Prostate gland (tissue), 2 donors: ENCODE data around the gene APBB3. TPM values are rescaled to one million over a fixed set of nuclear protein-coding genes. Genes with fewer than 3 reads are reported as not detected.

ENCODE experiments used
- DNase-seq: peaks from one replicate; pipeline ENCODE4 v3.0.0-alpha.2; 2019; ENCODE audit warnings: low spot score
- H3K27ac ChIP-seq, 2 donors: fragments of 200-600 bp; sonication (generic); 2 replicates each; pipeline ENCODE4 v1.5.1; 2017 to 2019
- H3K27me3 ChIP-seq: fragments of 200-600 bp; sonication (generic); replicated peaks from 2 replicates; pipeline ENCODE4 v1.5.1; 2019; ENCODE audit not compliant: insufficient read depth
- H3K36me3 ChIP-seq, 2 donors: fragments of 200-600 bp; sonication (generic); 1 replicate in 1 of 2; 2 replicates in 1 of 2; pipeline versions ENCODE4 v1.5.1 to v1.8.1; 2017 to 2019
- H3K4me1 ChIP-seq: fragments of 200-600 bp; sonication (generic); replicated peaks from 2 replicates; pipeline ENCODE4 v1.5.1; 2019
- H3K4me3 ChIP-seq, 2 donors: fragments of 200-600 bp; sonication (generic); 2 replicates each; pipeline ENCODE4 v1.5.1; 2017 to 2019
- H3K9me3 ChIP-seq: fragments of 200-600 bp; sonication (generic); 2 replicates; pipeline ENCODE4 v1.5.1; 2017
- POLR2A ChIP-seq: fragments of 450-650 bp; IDR thresholded peaks from one replicate; pipeline ENCODE4 v1.6.1; 2016; ENCODE audit warnings: antibody characterized with exemption, mild to moderate bottlenecking
- POLR2AphosphoS5 ChIP-seq: sonication (generic); formaldehyde crosslinking; IDR thresholded peaks from one replicate; pipeline ENCODE4 v1.6.1; 2017; ENCODE audit warnings: antibody characterized with exemption
- WGBS: methylation state at CpG from one replicate; pipeline ENCODE4 v1.1.5; 2018; 5-methylcytosine and 5-hydroxymethylcytosine counted together
- intact Hi-C: fragments of 100-400 bp; cut with DNase I; formaldehyde crosslinking; loops from one replicate; pipeline ENCODE4 v1.14.2; 2022
- total RNA-seq, 2 donors: library from RNA; depleted of rRNA; stranded (reverse); fragments of >200 nt; gene quantifications; one replicate each; pipeline ENCODE4 v1.1.0, GENCODE V29; 2016
- TF ChIP-seq, protein P1 (sequence below), 4 experiments: fragments of 200-600 bp in 2 of 4; fragments of 450-650 bp in 2 of 4; sonication (generic) in 2 of 4; IDR thresholded peaks; 1 replicate in 3 of 4; 2 replicates in 1 of 4; pipeline ENCODE4 v1.5.1; 2016 to 2019; ENCODE audit warnings: antibody characterized with exemption in 4 of 4, mild to moderate bottlenecking in 2 of 4, moderate library complexity in 2 of 4

The APBB3 gene
- total RNA-seq, 2 donors from 2014 or later, result 23.7 to 70.7 TPM

GRCh38 chr5:140553657-140554056 is 10.7 kb downstream of the APBB3 start:
- Histone ChIP-seq H3K27ac (no peak overlapping the region), H3K36me3 (peaks cover 0 to 5% of the 10 kb centered on the region in 2 donors), H3K27me3 (no peaks in the 10 kb centered on the region), H3K9me3 (no peaks in the 10 kb centered on the region), H3K4me3 (no peak overlapping the region), H3K4me1 (peaks cover 18% of the 10 kb centered on the region)
- WGBS, result 87% methylated on average over 2 of the region's 2 CpGs
- intact Hi-C loops, result no loop called here
- DNase-seq, result no peak
- TF ChIP-seq POLR2A (no peak), POLR2AphosphoS5 (no peak)
- TF ChIP-seq, protein P1, sequence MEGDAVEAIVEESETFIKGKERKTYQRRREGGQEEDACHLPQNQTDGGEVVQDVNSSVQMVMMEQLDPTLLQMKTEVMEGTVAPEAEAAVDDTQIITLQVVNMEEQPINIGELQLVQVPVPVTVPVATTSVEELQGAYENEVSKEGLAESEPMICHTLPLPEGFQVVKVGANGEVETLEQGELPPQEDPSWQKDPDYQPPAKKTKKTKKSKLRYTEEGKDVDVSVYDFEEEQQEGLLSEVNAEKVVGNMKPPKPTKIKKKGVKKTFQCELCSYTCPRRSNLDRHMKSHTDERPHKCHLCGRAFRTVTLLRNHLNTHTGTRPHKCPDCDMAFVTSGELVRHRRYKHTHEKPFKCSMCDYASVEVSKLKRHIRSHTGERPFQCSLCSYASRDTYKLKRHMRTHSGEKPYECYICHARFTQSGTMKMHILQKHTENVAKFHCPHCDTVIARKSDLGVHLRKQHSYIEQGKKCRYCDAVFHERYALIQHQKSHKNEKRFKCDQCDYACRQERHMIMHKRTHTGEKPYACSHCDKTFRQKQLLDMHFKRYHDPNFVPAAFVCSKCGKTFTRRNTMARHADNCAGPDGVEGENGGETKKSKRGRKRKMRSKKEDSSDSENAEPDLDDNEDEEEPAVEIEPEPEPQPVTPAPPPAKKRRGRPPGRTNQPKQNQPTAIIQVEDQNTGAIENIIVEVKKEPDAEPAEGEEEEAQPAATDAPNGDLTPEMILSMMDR (IDR thresholded peaks at IDR 0.05), result no peak

DNA sequence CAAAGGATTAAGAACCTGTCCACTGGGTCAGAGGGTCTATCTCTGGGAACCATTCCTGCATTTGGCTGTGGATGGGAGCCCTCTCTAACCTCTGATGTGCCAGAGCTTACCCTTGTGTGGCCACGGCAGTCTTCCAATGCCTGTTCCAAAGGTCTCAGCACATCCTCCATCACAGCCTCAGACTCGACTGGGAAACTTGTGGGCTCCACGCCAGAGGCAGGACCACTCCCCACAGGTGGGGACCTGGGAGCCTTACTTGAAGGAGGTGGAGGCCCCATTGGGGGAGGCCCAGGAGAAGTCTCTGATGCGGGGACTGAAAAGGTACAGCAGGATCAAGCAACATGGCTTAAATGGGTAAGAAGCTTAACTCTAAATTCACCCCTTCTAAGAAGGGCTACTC is 12.5 kb downstream of the APBB3 start:
- Histone ChIP-seq H3K27me3 (no peaks in the 10 kb centered on the region), H3K9me3 (no peaks in the 10 kb centered on the region), H3K27ac (no peak overlapping the region), H3K4me3 (no peak overlapping the region), H3K4me1 (peaks cover 24% of the 10 kb centered on the region), H3K36me3 (peaks cover 0 to 5% of the 10 kb centered on the region in 2 donors)
- intact Hi-C loops, result no loop called here
- TF ChIP-seq, protein P1 (IDR thresholded peaks at IDR 0.05), result no peak
- no peak for TF ChIP-seq POLR2AphosphoS5
- no peak for TF ChIP-seq POLR2A
- no peak for DNase-seq
- WGBS, result 91% methylated on average over 4 of the region's 4 CpGs

GRCh38 chr5:140550147-140551079 is 14.0 kb downstream of the APBB3 start:
- peak; percentile 3 for DNase-seq
- Histone ChIP-seq H3K9me3 (no peaks in the 10 kb centered on the region), H3K27me3 (no peaks in the 10 kb centered on the region), H3K27ac (peak overlapping the region in 1 of 2 donors; percentile 97), H3K4me3 (no peak overlapping the region), H3K4me1 (peaks cover 21% of the 10 kb centered on the region), H3K36me3 (peaks cover 0 to 5% of the 10 kb centered on the region in 2 donors)
- 85% methylated on average over 11 of the region's 11 CpGs for WGBS
- intact Hi-C loops, result no loop called here
- no peak for TF ChIP-seq POLR2AphosphoS5
- TF ChIP-seq, protein P1 (IDR thresholded peaks at IDR 0.05), result no peak
- TF ChIP-seq POLR2A, result no peak

DNA sequence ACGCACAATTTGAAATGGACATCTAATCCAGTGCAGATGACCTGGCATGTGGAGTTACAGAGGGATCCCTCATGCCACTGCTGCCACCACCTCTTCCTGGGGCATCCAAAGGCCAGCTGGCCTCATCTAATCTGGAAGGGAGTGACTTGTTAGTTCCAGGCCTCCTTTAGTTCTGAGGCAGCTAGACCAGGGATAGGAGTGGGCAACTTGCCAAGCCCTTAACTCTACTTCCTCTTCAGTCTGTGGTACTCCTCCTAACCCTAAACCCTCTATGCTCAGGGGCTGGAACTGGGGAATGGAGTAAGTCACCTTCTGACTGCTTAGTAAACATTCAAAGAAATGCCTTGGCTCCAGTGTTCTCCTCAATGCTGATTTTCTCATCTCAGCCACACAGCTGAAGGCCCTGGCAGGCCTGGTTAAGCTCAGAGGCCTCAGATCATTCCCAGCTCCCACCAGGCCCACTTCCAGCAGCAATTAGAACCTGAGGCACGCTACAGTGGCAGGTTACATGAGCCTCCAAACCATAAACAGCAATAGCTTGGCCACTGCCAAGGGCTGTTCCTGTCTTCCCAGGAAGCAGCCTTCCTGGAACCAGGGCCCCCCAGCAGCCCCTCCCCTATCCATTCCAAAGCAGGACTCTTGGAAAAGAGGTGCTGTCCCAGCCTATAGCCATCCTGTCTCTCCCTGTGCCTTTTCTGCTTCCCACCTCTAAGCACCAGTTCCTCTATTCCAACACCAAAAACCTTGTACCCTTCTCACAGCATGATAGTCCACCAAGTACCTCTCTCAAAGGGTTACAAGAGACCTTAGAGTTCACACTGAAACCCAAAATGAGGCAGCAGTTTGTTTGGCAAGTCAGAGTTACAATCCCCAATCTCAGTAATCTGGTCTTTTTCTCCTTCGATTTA is 14.9 kb downstream of the APBB3 start:
- DNase-seq, result peak; percentile 38
- TF ChIP-seq POLR2AphosphoS5 (no peak), POLR2A (no peak)
- Histone ChIP-seq H3K9me3 (no peaks in the 10 kb centered on the region), H3K27me3 (no peaks in the 10 kb centered on the region), H3K4me1 (peaks cover 21% of the 10 kb centered on the region), H3K4me3 (no peak overlapping the region), H3K36me3 (peaks cover 0 to 5% of the 10 kb centered on the region in 2 donors), H3K27ac (peak overlapping the region; percentile 94 to 97)
- intact Hi-C loops, result loop anchor here (5.0 kb wide), 1 partner anchor 88 kb away; the partner anchor contains the start of gene TMCO6
- 76% methylated on average over 3 of the region's 3 CpGs for WGBS

GRCh38 chr5:140548791-140549190 is 15.6 kb downstream of the APBB3 start:
- peaks cover 0 to 5% of the 10 kb centered on the region in 2 donors for H3K36me3 ChIP-seq
- TF ChIP-seq POLR2A (no peak), POLR2AphosphoS5 (no peak)
- TF ChIP-seq, protein P1 (IDR thresholded peaks at IDR 0.05), result no peak
- DNase-seq, result peak; percentile 4
- no peaks in the 10 kb centered on the region for H3K9me3 ChIP-seq
- H3K4me1 ChIP-seq, result peaks cover 21% of the 10 kb centered on the region
- H3K4me3 ChIP-seq, result no peak overlapping the region
- WGBS, result 86% methylated on average over 7 of the region's 7 CpGs
- peak overlapping the region; percentile 94 to 97 for H3K27ac ChIP-seq
- intact Hi-C loops, result loop anchor here (5.0 kb wide), 1 partner anchor 89 kb away; the partner anchor contains the start of gene TMCO6
- no peaks in the 10 kb centered on the region for H3K27me3 ChIP-seq
